Measurements from ENCODE around the gene HRAS.

The HRAS gene

GRCh38 chr11:567011-567628 lies 31.7 kb upstream of the HRAS start:
- DNase-seq = no peak

- no peak for DNase-seq
These were observed 30.6 kb upstream of the HRAS start for GRCh38 chr11:565921-566509.

- DNase-seq = no peak
These were observed 28.6 kb upstream of the HRAS start for GRCh38 chr11:563812-564578.

GRCh38 chr11:563066-563811 lies 27.9 kb upstream of the HRAS start:
- no peak for DNase-seq

GRCh38 chr11:562046-562645 lies 26.8 kb upstream of the HRAS start:
- no peak for DNase-seq

GRCh38 chr11:561148-562003 lies 26.0 kb upstream of the HRAS start:
- no peak for DNase-seq

GRCh38 chr11:560305-561147 lies 25.1 kb upstream of the HRAS start, which contains the start of the genes LMNTD2 and RASSF7:
LMNTD2 (minus strand) TSS chr11:560738; CDS start chr11:560716, 22 bp downstream.
RASSF7 (plus strand) TSS chr11:560970; CDS start chr11:561769, 799 bp downstream.
- DNase-seq = no peak

- no peak for DNase-seq
These were observed 24.4 kb upstream of the HRAS start for GRCh38 chr11:559712-560304.

GRCh38 chr11:559020-559620 lies 23.7 kb upstream of the HRAS start:
- no peak for DNase-seq

GRCh38 chr11:558503-558902 lies 23.1 kb upstream of the HRAS start:
- no peak for DNase-seq

- no peak for DNase-seq
These were observed 22.2 kb upstream of the HRAS start for GRCh38 chr11:557328-558132.

- no peak for DNase-seq
These were observed 21.4 kb upstream of the HRAS start for GRCh38 chr11:556662-557256.

GRCh38 chr11:555780-556661 lies 20.6 kb upstream of the HRAS start:
- DNase-seq = no peak

GRCh38 chr11:555227-555779 lies 19.9 kb upstream of the HRAS start:
- DNase-seq = no peak

- no peak for DNase-seq
These were observed 19.3 kb upstream of the HRAS start for GRCh38 chr11:554428-555226.

GRCh38 chr11:553988-554340 lies 18.6 kb upstream of the HRAS start:
- DNase-seq = no peak
